Fibroblast of skin of right quadriceps (primary cell): ENCODE data around the gene BTF3.
"Not testable (repeated sequence)": the region's sequence is repeated elsewhere in the genome, so short reads cannot be mapped to it uniquely, and the experiment has no call there.

ENCODE experiments used
- DNase-seq: peaks from one replicate; pipeline ENCODE4 v3.0.0-alpha.2; 2013

The BTF3 gene

DNA sequence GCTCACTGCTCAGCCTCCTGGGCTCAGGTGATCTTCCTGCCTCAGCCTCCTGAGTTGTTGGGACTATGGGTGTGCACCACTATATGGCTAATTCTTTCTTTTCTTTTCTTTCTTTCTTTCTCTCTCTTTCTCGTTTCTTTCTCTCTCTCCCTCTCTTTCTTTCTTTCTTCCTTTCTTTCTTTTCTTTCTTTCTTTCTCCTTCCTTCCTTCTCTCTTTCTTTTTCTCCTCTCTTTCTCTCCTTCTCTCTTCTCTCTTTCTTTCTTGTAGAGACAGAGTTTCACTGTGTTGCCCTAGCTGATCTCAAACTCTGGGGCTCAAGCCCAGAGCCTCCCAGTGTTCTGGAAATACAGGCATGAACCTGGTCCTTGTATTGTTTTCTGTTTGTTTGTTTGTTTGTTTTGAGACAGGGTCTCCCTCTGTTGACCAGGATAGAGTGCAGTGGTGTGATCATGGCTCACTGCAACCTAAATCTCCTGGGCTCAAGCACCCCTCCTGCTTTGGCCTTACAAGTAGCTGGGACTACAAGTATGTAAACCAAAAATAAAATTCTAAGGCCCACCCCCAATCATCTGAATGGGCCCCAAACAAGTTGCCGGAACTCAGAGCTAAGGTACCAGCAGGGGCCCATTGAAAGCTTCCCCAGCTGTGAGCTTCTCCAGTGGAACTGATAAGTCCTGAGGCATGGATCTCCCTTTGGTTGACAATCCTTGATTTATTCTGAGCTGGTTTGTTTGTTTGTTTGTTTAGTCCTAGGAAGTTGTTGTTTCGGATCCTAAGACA is 11.9 kb upstream of the BTF3 start:
- DNase-seq, result no peak

DNA sequence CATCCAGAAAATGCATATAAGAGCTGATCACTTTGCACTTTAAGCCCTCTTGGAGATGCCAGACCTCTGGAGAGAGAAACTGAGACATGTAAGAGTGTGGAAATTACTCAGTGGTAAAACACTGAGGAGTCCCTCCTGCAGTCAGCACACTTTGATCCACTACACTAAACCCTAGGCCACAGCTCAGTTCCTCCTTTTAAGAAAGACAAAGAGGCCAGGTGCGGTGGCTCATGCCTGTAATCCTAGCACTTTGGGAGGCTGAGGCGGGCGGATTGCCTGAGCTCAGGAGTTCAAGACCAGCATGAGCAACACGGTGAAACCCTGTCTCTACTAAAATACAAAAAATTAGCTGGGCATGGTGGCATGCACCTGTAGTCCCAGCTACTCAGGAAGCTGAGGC is 11.0 kb upstream of the BTF3 start:
- not testable (repeated sequence) for DNase-seq

GRCh38 chr5:73487815-73488214 is 10.4 kb upstream of the BTF3 start:
- no peak for DNase-seq

DNA sequence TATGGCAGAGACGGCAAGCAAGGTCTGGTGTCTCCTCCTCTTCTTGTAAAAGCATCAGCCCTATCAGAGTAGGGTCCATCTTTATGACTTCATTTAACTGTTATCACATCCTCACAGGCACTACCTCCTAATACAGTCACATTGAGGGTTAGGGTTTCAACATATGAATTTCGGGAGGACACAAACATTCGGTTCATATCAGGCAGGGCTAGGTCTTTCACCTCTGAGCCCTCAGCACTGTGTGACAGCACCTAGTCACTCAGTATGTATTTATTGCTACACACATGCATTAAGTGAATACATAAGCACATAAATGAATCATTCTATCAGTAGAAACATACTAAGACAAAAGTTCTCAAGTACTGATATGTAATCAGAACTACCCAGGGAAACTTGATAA is 9.4 kb upstream of the BTF3 start:
- no peak for DNase-seq

DNA sequence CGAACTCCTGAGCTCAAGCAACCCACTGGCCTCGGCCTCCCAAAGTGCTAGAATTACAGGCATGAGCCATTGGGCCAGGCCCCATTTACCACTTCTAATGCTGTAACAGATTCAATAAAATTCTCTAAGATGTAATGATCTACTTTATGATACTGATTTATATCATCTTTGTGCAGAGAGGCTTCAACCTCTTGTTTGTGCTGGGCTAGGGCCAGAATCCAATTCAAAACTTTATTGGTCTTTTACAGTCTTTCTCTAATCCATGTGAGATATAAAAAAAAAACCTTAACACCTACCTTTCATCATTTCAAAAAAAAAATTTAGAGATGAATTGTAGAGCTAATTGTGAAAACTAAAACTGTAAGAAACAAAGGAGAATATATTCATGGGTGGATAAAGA is 8.2 kb upstream of the BTF3 start:
- DNase-seq, result no peak

DNA sequence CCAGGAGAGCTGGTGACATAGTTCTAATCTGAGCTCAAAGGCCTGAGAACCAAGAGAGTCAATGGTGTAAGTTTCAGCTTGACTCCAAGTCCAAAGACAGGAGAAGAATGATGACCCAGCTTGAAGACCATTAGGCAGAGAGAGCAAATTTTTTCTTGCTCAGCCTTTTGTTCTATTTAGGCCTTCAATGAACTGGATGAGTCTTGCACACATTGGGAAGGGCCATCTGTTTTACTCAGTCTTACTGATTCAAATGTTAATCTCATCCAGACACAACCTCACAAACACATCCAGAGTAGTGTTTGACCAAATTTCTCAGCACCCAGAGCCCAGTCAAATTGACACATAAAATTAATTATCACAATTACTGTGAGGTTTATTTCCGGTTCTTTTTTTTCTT is 7.1 kb upstream of the BTF3 start:
- no peak for DNase-seq

- no peak for DNase-seq
Observed at GRCh38 chr5:73493421-73493820, 4.8 kb upstream of the BTF3 start.

DNA sequence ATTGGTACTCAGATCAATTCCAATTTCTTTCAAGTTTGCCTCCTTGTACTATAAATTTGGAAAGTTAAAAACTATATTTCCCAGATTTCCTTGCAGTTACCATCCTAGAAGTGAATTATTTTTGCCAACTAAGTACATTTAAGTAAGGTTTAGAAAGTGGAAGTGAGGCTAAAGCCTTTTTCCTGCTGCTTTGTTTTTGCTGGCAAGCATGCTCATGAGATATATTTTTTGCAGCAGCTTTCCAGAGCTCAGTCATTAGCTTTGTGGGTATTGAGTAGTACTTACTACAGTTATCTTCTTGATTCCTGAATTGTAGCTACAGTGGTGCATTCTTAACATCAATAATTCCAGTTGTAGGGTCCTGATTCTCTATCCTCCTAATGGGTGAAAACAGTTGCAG is 3.5 kb upstream of the BTF3 start:
- DNase-seq, result no peak

DNA sequence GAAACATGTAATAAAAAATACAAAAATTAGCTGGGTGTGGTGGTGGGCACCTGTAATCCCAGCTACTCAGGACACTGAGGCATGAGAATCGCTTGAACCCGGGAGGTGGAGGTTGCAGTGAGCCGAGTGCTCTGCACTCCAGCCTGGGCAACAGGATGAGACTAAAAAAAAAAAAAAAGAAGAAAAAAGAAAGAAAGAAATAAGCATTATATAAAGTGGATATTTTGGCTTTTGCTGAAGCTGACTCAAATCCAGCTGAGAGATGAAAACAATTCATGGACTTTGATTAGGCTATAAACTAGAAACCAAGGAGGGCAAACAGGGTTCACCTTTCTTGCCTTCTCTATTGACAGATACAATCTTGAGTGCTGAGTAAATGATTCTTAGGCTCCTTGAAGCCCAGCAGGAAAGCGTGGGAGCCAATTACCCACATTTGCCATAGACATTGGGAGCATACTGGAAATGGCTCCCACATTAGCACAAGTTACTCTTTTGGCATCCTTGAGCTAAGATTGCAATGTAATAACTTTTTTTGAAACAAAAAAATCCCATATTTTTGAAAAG is 2.4 kb upstream of the BTF3 start:
- DNase-seq, result no peak

DNA sequence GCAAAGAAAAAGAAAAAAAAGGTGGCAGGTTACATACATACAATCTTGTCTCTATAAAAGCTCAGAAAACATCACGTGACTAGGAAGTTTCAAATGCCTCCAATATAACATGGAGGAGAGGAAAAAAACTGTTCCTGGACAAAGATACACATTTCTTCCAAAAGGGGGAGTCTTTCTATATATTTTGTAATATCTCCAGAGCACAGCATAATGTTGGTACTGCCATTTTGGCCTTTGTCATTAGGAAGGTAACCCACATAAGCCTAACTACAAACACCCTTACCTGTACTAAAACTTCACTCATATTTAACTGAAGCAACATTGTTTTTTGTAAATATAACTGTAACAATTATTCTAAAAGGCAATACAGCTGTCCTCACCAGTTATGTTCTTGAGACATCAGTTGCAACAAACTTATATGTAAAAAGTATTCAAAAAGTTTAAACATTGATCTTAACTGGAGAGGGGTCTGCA is 1.2 kb upstream of the BTF3 start:
- DNase-seq, result peak; percentile 77

DNA sequence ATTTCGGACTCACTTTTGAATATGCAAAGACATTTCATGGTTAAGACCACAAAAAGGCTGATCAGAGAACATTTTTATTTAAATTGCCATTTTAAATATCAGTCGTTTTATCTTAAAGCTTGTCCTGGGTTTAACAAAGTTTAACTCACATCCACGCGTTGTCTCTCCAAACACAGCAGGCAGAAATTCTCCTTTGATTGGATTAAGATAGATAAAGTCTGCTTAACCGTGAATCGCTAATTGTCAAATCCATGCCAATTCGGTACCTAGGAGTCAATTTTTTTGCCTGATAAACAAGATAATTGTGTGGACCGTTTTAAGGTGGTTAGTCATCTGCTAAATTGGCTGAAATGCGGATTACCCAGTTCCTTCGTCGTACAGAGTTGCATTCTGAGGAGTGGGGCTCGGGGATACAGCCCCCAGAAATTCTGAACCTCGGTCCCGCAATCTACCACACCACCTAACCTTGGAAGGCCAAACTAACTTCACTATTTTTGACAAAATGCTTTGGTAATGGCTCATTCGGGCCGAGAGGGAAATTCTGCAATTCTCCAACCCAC is 665 bp upstream of the BTF3 start:
- DNase-seq, result no peak

DNA sequence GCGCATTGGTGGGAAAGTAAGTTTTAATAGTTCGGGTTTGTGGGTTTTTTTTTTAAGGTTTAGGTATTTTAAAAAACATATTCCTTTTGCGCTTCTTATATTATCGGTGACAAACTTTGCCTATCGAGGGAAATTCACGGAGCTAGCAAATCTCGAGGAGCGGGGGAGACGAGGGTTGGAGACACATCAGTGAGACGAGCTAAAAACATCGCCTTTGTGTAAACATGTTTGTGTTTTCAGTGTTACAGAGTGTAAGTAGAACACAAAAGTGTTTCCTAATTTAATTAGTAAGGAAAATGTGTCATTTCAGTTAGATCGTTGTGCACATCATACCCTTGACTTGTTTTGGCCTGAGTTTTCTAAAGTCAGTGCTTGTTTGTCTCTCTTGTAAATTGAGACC is 945 bp downstream of the BTF3 start:
- DNase-seq, result no peak

DNA sequence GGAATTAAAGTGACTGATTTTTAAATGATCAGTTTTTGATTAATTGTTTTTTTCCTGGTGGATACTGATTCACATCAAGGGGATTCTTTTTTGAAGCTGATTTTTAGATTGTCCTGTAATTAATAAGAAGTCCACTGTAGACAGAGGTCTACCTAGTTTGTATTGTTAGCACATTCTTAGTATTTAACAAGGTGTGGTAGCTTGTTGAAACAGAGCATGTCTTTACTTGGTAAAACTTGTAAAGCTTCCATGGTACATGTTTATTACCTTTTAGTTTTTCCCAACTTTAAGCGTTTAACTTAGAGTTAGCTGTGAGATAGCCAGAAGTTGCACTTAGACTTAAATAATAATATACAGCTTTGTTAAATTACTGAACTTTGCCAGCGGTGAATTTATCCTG is 1.5 kb downstream of the BTF3 start:
- DNase-seq, result no peak

- no peak for DNase-seq
Observed at GRCh38 chr5:73501406-73501805, 3.2 kb downstream of the BTF3 start.

DNA sequence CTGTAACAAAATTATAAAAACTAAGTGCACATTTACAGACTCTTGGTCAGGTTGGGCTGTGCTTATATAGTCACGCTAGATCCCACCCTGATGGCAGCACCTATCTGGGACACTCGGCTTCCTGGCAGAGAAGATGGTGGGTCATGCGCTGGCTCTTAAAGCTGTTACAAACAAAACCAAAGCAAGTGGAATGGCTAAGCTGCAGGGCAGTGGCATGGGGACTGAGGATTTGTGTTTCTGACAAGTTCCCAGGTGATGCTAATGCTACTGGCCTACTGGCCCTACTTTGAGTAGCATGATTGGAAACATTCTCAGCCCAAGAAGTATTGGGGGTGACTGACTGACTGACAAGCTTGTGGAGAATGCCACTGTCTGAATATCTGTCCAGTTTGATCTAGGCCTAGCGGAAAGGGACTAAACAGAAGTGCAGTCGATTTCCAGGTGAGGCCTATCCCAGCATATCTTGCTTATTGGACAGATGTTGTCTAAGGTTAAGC is 8.3 kb downstream of the BTF3 start:
- no peak for DNase-seq

DNA sequence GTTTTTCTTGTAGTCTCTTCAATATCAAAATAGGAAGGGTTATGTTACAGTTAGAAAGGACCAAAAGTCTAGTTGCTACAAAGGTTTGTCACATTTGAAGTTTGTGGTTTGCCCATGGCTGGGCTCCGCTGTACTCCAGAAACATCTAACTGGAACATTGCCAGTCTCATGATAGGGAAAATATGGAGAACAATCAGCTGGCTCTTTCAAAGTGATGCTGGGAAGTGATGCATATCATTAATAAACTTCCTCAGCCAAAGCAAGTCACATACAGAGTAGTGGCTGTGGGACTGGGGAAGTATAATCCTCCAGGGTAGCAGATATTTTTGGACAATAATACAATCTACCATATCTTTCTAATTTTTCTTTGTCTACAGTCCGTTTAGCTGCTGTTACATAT is 8.8 kb downstream of the BTF3 start:
- no peak for DNase-seq

GRCh38 chr5:73508521-73508920 is 10.3 kb downstream of the BTF3 start:
- DNase-seq, result not testable (repeated sequence)

DNA sequence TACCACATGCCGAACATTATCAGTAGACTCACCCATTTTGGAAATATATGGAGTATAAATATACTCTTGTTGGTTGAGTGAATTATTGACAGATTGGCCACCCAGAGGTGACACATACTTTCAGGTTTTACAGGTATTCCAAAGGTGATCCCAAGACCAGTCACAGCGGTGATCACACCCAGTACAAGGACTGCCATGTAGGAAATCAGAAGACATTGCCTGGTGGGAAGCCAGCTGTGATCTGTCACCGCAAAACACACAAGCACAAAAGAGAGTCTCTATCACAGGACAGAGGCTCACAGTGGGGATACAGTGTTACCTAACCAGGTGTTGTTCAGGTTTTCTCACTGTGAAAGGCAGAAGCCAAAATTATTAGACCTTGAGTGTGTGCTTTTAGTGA is 15.8 kb downstream of the BTF3 start:
- DNase-seq, result no peak

DNA sequence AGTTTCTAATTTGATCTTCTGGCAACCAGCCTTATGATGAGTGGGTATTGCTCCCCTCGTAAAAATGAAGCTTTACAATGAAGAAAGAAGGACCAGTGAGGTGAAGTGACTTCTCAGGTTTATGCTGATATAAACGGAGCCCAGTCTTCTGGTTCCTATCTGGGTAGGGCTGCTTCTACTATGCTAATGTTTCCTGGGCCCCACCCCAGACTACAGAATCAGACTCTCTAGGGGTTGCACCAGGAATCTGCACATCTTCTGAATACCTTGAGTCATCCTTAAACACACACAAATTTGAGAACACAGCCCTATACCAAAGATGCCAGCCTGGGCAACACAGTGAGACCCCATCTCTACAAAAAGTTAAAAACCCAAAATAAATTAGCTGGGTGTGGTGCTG is 16.2 kb downstream of the BTF3 start:
- DNase-seq, result no peak

- no peak for DNase-seq
Observed at GRCh38 chr5:73515232-73515631, 17.0 kb downstream of the BTF3 start.

DNA sequence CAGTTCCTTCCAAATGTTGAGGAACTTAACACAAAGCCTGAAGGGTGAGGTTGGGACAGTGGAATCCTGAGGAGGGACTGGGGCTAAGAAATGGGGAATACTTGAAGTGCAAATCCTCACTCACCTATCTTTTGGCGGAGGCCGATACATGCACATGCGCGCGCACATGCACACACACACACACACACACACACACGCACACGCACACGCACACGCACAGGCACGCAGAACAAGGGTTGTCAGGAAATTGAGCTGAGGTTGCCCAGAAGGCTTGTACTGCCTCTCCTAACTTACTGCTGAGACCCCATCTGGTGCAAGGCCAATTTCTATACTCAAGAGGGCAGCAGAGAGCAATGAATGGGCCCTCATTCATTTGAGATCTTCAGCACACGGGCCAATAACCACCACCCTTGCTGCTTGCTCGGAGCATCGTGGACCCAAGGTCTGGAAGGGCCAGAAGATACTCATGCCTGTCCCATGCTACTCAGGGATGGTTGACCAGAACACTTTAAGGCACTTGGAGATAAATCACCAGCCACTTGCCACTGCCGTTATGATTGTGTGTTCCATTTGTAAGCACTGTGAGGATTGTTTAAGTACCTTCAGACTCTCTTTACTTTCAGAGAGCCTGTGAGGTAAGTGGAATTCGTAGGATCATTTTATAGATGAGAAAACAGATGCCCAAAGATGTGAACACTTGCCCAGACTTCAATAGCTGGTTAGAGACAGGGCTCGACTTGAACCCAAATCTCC is 21.5 kb downstream of the BTF3 start:
- peak; percentile 83 for DNase-seq

DNA sequence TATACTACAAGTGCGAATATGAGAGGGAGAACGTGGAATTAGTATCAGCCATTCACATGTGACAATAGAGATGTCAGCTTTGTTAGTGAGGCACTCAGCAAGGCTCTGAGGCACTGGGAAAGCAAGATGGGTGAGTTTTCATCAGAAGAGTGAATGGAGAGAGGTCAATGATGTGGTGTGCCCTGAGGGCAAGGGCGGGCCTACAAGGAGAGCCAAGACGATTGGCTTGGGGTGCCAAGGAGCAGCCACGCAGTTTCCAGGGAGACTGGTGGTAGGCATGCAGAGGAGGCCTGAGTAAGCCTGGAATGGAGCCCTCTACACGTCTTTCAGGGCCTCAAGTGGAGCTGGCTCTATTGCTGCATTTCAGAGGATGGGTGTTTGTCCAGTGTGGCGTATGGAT is 24.7 kb downstream of the BTF3 start:
- no peak for DNase-seq

GRCh38 chr5:73523861-73524260 is 25.6 kb downstream of the BTF3 start:
- peak; percentile 21 for DNase-seq
